SK-N-SH (cell line): ENCODE data around the gene CXorf38.

Source experiments
- ELF1 ChIP-seq: IDR thresholded peaks from 2 replicates; pipeline ENCODE4 v1.4.0; 2012
- FOXJ3 ChIP-seq: sonication (generic); formaldehyde crosslinking; IDR thresholded peaks from 2 replicates; pipeline ENCODE4 v1.5.1; 2020; ENCODE audit warnings: mild to moderate bottlenecking, missing genetic modification reagents
- GABPA ChIP-seq: IDR thresholded peaks from 2 replicates; pipeline ENCODE4 v1.4.0; 2012; ENCODE audit warnings: low read depth, mild to moderate bottlenecking
- JUND ChIP-seq: IDR thresholded peaks from 2 replicates; pipeline ENCODE4 v1.4.0; 2012
- MAX ChIP-seq: IDR thresholded peaks from 2 replicates; pipeline ENCODE4 v1.4.0; 2012; ENCODE audit warnings: low read depth
- RAD21 ChIP-seq: IDR thresholded peaks from 2 replicates; pipeline ENCODE4 v1.6.1; 2012; ENCODE audit warnings: mild to moderate bottlenecking, low read length
- RCOR1 ChIP-seq: fragments of 150-350 bp; IDR thresholded peaks from 2 replicates; pipeline ENCODE4 v1.6.1; 2017; ENCODE audit warnings: antibody characterized with exemption, low read length
- TAF1 ChIP-seq: IDR thresholded peaks from 2 replicates; pipeline ENCODE4 v1.6.1; 2012; ENCODE audit warnings: low read depth, mild to moderate bottlenecking, low read length, moderate library complexity, borderline replicate concordance
- TEAD4 ChIP-seq: IDR thresholded peaks from 2 replicates; pipeline ENCODE4 v1.4.0; 2012; ENCODE audit warnings: mild to moderate bottlenecking, borderline replicate concordance; ENCODE audit not compliant: insufficient read depth
- TF ChIP-seq, protein P1 (sequence below): fragments of 200-600 bp; sonication (generic); IDR thresholded peaks from 2 replicates; pipeline ENCODE4 v1.6.1; 2017; ENCODE audit warnings: antibody characterized with exemption, mild to moderate bottlenecking, moderate library complexity
- TF ChIP-seq, protein P2 (sequence below): IDR thresholded peaks from 2 replicates; pipeline ENCODE4 v1.6.1; 2012; ENCODE audit warnings: mild to moderate bottlenecking, low read depth, low read length, moderate library complexity

DNA sequence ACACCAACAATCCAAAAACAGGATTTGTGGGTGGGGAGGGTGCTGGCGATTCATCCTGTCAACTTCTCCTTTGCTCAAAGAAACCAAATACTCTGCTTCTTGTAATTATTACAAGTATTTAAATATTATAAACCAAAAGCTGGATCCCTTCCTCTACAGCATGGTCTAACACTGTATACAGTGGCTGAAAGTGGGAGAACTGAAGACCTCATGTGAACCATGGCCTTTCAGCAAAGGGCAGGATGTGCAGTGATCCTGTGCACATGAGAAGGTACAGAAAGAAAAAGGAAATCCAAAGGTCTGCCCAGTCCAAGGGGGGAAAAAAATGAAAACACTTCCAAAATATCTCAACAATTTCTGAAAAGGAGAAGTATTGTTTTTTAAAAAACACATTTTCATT lies 5.3 kb upstream of the CXorf38 start:
- no peak for TF ChIP-seq JUND
- TF ChIP-seq FOXJ3 (CRISPR knock-in tag), result no peak
- TF ChIP-seq, protein P1, sequence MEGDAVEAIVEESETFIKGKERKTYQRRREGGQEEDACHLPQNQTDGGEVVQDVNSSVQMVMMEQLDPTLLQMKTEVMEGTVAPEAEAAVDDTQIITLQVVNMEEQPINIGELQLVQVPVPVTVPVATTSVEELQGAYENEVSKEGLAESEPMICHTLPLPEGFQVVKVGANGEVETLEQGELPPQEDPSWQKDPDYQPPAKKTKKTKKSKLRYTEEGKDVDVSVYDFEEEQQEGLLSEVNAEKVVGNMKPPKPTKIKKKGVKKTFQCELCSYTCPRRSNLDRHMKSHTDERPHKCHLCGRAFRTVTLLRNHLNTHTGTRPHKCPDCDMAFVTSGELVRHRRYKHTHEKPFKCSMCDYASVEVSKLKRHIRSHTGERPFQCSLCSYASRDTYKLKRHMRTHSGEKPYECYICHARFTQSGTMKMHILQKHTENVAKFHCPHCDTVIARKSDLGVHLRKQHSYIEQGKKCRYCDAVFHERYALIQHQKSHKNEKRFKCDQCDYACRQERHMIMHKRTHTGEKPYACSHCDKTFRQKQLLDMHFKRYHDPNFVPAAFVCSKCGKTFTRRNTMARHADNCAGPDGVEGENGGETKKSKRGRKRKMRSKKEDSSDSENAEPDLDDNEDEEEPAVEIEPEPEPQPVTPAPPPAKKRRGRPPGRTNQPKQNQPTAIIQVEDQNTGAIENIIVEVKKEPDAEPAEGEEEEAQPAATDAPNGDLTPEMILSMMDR, result no peak
- no peak for TF ChIP-seq MAX
- no peak for TF ChIP-seq RAD21
- TF ChIP-seq TEAD4, result no peak
- no peak for TF ChIP-seq GABPA
- no peak for TF ChIP-seq RCOR1
- TF ChIP-seq ELF1, result no peak
- TF ChIP-seq TAF1, result no peak
- TF ChIP-seq, protein P2, sequence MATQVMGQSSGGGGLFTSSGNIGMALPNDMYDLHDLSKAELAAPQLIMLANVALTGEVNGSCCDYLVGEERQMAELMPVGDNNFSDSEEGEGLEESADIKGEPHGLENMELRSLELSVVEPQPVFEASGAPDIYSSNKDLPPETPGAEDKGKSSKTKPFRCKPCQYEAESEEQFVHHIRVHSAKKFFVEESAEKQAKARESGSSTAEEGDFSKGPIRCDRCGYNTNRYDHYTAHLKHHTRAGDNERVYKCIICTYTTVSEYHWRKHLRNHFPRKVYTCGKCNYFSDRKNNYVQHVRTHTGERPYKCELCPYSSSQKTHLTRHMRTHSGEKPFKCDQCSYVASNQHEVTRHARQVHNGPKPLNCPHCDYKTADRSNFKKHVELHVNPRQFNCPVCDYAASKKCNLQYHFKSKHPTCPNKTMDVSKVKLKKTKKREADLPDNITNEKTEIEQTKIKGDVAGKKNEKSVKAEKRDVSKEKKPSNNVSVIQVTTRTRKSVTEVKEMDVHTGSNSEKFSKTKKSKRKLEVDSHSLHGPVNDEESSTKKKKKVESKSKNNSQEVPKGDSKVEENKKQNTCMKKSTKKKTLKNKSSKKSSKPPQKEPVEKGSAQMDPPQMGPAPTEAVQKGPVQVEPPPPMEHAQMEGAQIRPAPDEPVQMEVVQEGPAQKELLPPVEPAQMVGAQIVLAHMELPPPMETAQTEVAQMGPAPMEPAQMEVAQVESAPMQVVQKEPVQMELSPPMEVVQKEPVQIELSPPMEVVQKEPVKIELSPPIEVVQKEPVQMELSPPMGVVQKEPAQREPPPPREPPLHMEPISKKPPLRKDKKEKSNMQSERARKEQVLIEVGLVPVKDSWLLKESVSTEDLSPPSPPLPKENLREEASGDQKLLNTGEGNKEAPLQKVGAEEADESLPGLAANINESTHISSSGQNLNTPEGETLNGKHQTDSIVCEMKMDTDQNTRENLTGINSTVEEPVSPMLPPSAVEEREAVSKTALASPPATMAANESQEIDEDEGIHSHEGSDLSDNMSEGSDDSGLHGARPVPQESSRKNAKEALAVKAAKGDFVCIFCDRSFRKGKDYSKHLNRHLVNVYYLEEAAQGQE, result no peak
